ENCODE results near the gene PRCP.
"Not testable (repeated sequence)": the region's sequence is repeated elsewhere in the genome, so short reads cannot be mapped to it uniquely, and the experiment has no call there.

The PRCP gene

DNA sequence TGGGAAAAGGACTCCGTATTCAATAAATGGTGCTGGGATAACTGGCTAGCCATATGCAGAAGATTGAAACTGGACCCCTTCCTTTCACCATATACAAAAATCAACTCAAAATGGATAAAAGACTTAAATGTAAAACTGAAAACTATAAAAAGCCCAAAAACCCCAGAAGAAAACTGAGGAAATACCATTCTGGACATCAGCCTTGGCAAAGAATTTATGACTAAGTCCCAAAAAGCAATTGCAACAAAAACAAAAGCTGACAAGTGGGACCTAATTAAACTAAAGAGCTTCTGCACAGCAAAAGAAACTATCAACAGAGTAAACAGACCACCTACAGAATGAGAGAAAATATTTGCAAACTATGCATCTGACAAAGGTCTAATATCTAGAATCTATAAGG lies 45.3 kb downstream of the PRCP start:
- H3K4me1 ChIP-seq (ENCODE audit: control insufficient read depth, insufficient read depth, low read length); H3K4me3 ChIP-seq (ENCODE audit: low read depth, low read length); H3K36me3 ChIP-seq (ENCODE audit: control insufficient read depth, insufficient read depth, low read length); H3K27ac ChIP-seq (ENCODE audit: low read depth, low read length); H3K9ac ChIP-seq (ENCODE audit: low read depth, low read length); H3K27me3 ChIP-seq (ENCODE audit: control insufficient read depth, insufficient read depth, low read length); H3K9me3 ChIP-seq (ENCODE audit: control insufficient read depth, insufficient read depth, low read length): not testable (repeated sequence)

DNA sequence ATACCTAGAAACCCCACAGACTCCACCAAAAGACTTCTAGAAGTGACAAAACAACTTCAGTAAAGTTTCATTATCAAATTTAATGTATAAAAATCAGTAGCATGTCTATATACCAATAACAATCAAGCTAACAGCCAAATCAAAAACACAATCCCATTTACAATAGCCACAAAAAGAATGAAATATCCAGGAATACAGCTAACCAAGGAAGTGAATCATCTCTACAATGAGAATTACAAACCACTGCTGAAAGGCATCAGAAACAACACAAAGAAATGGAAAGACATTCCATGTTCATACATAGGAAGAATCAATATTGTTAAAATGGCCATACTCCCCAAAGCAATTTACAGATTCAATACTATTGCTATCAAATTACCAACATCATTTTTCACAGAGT lies 46.0 kb downstream of the PRCP start:
- Histone ChIP-seq H3K9me3 (ENCODE audit: control insufficient read depth, insufficient read depth, low read length) (no peaks in the 10 kb centered on the region), H3K4me1 (ENCODE audit: control insufficient read depth, insufficient read depth, low read length) (no peaks in the 10 kb centered on the region), H3K36me3 (ENCODE audit: control insufficient read depth, insufficient read depth, low read length) (peaks cover 5% of the 10 kb centered on the region; the same call in 1 of the 2 replicates), H3K27me3 (ENCODE audit: control insufficient read depth, insufficient read depth, low read length) (no peaks in the 10 kb centered on the region), H3K27ac (ENCODE audit: low read depth, low read length) (no peak overlapping the region), H3K9ac (ENCODE audit: low read depth, low read length) (no peak overlapping the region), H3K4me3 (ENCODE audit: low read depth, low read length) (no peak overlapping the region)

DNA sequence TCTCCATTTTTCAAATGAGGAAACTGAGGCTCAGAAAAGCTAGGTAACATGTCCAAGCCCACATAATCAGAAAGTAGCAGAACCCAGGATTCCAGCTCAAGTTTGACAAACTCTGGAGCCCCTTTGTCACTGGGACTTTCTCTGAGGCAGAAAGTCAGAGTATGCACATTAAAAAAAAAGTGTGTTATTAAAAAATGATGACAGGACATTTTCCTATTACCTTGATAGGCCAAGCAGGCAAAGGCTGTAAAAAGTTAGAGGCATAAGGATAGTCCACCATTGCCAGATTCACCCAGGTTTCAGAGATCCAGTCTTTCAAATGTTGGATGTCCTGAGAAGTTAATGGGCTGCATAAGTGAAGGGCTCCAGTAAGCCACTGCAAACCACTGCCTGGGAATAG lies 51.4 kb downstream of the PRCP start:
- no peak overlapping the region for H3K4me3 ChIP-seq (ENCODE audit: low read depth, low read length)

DNA sequence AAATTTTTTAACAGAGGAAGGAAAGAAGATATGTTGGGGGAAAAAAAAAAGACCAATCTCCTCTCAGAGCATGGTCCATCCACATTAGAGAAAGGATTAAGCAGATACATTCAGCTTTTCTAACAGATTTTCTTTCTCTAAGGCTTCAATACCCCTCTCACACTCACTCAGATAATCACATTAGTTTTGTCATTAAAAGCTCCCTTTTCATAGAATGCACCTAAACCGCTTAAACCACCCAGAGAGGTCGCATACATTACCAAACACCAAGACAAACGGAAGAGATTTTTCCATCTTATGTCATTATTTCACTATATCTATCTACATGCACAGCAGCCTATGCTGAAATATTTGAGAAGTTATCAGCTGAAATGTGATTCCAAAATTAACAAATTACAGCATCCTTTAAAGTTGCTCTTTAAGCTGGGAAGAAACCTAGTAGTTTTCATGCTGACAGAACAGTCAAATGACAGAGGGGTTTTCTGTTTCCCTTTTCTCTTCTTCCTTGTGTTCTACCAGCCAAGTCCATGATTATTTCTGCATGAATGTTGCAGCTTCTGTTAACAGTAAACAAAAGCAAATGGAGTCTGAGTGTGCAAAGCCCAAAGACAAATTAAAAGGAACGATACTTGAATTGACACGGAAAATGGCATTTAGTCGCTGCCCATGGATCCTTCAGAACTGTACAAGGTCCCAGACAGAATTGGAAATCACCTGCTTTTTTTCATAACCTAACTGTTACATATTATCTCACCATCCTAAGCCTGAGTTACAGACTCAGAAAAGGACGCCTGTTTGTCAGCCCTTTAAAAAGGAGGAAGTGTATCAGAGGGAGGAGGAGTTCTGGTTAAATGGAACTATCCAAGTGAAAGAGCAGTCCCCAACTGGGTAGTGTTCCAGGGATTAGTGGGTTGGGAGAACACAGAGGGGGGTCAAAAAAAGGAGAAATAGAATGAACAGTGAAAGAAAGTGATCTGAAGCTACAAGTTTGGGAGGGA lies 54.6 kb downstream of the PRCP start:
- H3K27me3 ChIP-seq (ENCODE audit: control insufficient read depth, insufficient read depth, low read length): no peaks in the 10 kb centered on the region
- peaks cover 12% of the 10 kb centered on the region for H3K4me1 ChIP-seq (ENCODE audit: control insufficient read depth, insufficient read depth, low read length)
- no peak overlapping the region for H3K4me3 ChIP-seq (ENCODE audit: low read depth, low read length)
- H3K9ac ChIP-seq (ENCODE audit: low read depth, low read length): no peak overlapping the region
- H3K27ac ChIP-seq (ENCODE audit: low read depth, low read length): peak overlapping the region; percentile 48
- peaks cover 5% of the 10 kb centered on the region for H3K36me3 ChIP-seq (ENCODE audit: control insufficient read depth, insufficient read depth, low read length)
- no peaks in the 10 kb centered on the region for H3K9me3 ChIP-seq (ENCODE audit: control insufficient read depth, insufficient read depth, low read length)

More for the DNA sequence above, 51.4 kb downstream of the PRCP start:
- Histone ChIP-seq H3K9ac (ENCODE audit: low read depth, low read length) (no peak overlapping the region), H3K36me3 (ENCODE audit: control insufficient read depth, insufficient read depth, low read length) (peaks cover 5% of the 10 kb centered on the region), H3K27me3 (ENCODE audit: control insufficient read depth, insufficient read depth, low read length) (no peaks in the 10 kb centered on the region), H3K9me3 (ENCODE audit: control insufficient read depth, insufficient read depth, low read length) (no peaks in the 10 kb centered on the region), H3K4me1 (ENCODE audit: control insufficient read depth, insufficient read depth, low read length) (peaks cover 12% of the 10 kb centered on the region), H3K27ac (ENCODE audit: low read depth, low read length) (no peak overlapping the region)

DNA sequence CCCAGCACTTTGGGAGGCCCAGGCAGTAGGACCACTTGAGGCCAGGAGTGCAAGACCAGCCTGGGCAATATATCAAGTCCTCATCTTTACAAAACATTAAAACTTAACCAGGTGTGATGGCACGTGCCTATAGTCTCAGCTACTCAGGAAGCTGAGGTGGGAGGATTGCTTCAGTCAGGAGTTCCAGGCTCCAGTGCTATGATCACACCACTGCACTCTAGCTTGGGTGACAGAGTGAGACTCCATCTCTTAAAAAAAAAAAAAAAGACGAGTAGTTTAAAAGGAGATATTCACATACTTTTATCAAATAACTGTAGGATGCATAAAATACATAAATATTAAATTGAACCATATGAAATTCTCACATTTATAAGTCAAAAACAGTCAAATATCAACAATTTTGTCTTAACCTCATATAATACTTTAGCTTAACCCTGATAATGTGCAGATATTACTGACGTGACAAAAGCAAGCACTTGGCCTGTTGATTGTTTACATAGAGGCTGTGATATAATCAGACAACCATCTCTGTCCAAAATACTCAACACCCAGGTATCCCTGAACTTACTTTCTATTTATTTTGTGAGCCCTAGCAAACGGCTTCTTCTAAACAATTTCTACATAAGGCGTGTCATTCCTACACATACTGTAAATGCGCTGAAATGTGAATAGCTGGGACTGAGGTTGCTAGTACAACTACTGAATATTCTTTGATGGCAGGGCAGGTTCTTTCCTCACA lies 57.0 kb downstream of the PRCP start:
- no peaks in the 10 kb centered on the region for H3K9me3 ChIP-seq (ENCODE audit: control insufficient read depth, insufficient read depth, low read length)
- no peak overlapping the region for H3K27ac ChIP-seq (ENCODE audit: low read depth, low read length)

DNA sequence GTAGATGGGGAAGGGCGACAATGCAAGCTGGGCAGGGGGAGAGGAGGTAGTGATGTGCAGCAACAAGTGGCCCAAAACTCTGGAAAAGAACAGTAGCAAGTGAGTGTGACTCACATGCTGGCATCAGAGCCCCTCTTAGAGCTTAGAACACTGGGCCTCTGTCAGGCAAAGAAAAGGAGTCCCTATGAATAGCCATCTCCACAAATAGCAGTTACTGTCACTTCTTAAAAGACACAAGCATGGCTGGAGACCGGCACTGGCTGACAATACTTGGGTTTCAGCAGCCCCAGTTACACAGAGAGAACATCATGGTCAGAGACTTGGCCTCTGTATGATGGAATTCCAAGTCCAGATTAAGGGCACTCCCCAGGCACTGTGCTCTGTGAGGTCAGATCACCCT lies 58.2 kb downstream of the PRCP start:
- H3K9me3 ChIP-seq (ENCODE audit: control insufficient read depth, insufficient read depth, low read length): no peaks in the 10 kb centered on the region
- no peaks in the 10 kb centered on the region for H3K27me3 ChIP-seq (ENCODE audit: control insufficient read depth, insufficient read depth, low read length)
- H3K27ac ChIP-seq (ENCODE audit: low read depth, low read length): no peak overlapping the region
- peaks cover 12% of the 10 kb centered on the region for H3K4me1 ChIP-seq (ENCODE audit: control insufficient read depth, insufficient read depth, low read length)
- peaks cover 22% of the 10 kb centered on the region for H3K36me3 ChIP-seq (ENCODE audit: control insufficient read depth, insufficient read depth, low read length)
- H3K9ac ChIP-seq (ENCODE audit: low read depth, low read length): no peak overlapping the region
- no peak overlapping the region for H3K4me3 ChIP-seq (ENCODE audit: low read depth, low read length)

More for the DNA sequence above, 57.0 kb downstream of the PRCP start:
- Histone ChIP-seq H3K36me3 (ENCODE audit: control insufficient read depth, insufficient read depth, low read length) (peaks cover 11% of the 10 kb centered on the region), H3K4me1 (ENCODE audit: control insufficient read depth, insufficient read depth, low read length) (peaks cover 12% of the 10 kb centered on the region), H3K27me3 (ENCODE audit: control insufficient read depth, insufficient read depth, low read length) (no peaks in the 10 kb centered on the region), H3K9ac (ENCODE audit: low read depth, low read length) (no peak overlapping the region), H3K4me3 (ENCODE audit: low read depth, low read length) (no peak overlapping the region)

DNA sequence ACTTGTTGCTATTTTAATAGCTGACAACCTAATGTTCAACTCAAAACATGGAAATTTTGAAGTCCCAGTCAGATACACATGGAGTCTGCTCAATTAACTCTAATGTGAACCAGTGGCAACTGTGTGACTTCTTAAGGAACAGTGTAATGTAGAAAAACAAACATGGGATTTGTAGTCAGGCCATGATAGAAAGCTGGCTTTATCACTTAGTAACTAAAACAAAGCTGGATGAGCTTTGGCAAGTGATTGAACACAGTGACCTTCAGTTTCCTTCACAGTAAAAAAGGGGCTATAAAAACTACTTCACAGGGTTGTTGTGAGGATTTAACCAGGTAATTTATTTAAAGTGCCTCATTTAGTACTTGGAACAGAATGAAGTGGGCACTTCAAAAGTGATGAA lies 62.6 kb downstream of the PRCP start:
- peaks cover 26% of the 10 kb centered on the region for H3K36me3 ChIP-seq (ENCODE audit: control insufficient read depth, insufficient read depth, low read length)
- no peaks in the 10 kb centered on the region for H3K4me1 ChIP-seq (ENCODE audit: control insufficient read depth, insufficient read depth, low read length)
- H3K9ac ChIP-seq (ENCODE audit: low read depth, low read length): no peak overlapping the region
- H3K27me3 ChIP-seq (ENCODE audit: control insufficient read depth, insufficient read depth, low read length): no peaks in the 10 kb centered on the region
- no peaks in the 10 kb centered on the region for H3K9me3 ChIP-seq (ENCODE audit: control insufficient read depth, insufficient read depth, low read length)
- H3K27ac ChIP-seq (ENCODE audit: low read depth, low read length): no peak overlapping the region
- no peak overlapping the region for H3K4me3 ChIP-seq (ENCODE audit: low read depth, low read length)

DNA sequence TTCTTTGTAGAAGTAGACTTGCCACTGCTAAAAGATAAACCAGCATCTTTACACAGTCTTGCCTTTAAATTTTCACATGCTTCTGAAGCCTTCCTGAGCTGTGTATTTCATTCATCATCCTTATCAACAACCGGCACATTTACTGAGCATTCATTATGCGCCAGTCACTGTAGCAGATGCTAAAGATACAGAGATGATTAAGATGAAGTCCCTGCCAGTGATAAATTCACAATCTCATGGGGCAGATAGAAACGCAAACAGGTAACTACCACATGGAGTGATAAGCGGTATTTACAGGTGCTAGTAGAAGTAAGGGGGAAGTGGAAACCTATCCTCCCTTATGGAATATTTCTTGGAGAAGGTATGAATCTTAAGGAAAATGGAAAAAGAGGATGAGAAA lies 67.2 kb downstream of the PRCP start:
- peaks cover 13% of the 10 kb centered on the region for H3K36me3 ChIP-seq (ENCODE audit: control insufficient read depth, insufficient read depth, low read length)
- no peak overlapping the region for H3K27ac ChIP-seq (ENCODE audit: low read depth, low read length)
- no peak overlapping the region for H3K9ac ChIP-seq (ENCODE audit: low read depth, low read length)
- H3K27me3 ChIP-seq (ENCODE audit: control insufficient read depth, insufficient read depth, low read length): no peaks in the 10 kb centered on the region
- H3K4me1 ChIP-seq (ENCODE audit: control insufficient read depth, insufficient read depth, low read length): peaks cover 5% of the 10 kb centered on the region; the same call in 1 of the 2 replicates
- no peaks in the 10 kb centered on the region for H3K9me3 ChIP-seq (ENCODE audit: control insufficient read depth, insufficient read depth, low read length)
- no peak overlapping the region for H3K4me3 ChIP-seq (ENCODE audit: low read depth, low read length)

DNA sequence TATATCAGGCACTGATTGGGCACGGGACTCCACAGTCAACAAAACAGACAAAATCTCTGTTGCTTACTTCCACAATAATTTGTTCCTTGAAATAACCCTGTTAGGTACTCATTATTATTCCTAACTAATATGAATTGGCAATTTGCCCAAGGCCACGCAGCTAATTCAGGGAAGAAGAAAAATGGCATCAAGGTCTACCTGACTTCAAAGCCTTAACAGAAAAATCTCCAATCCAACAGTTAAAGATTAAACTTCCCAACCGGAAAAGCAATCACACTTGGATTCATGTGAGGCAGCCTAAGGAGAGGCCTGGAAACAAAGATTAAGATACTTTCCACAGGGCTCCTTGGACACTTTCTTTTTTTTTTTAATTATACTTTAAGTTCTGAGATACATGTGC lies 68.9 kb downstream of the PRCP start:
- no peaks in the 10 kb centered on the region for H3K36me3 ChIP-seq (ENCODE audit: control insufficient read depth, insufficient read depth, low read length)
- H3K4me1 ChIP-seq (ENCODE audit: control insufficient read depth, insufficient read depth, low read length): peaks cover 5% of the 10 kb centered on the region; the same call in 1 of the 2 replicates
- no peaks in the 10 kb centered on the region for H3K27me3 ChIP-seq (ENCODE audit: control insufficient read depth, insufficient read depth, low read length)
- no peak overlapping the region for H3K4me3 ChIP-seq (ENCODE audit: low read depth, low read length)
- no peaks in the 10 kb centered on the region for H3K9me3 ChIP-seq (ENCODE audit: control insufficient read depth, insufficient read depth, low read length)
- H3K9ac ChIP-seq (ENCODE audit: low read depth, low read length): no peak overlapping the region
- no peak overlapping the region for H3K27ac ChIP-seq (ENCODE audit: low read depth, low read length)

DNA sequence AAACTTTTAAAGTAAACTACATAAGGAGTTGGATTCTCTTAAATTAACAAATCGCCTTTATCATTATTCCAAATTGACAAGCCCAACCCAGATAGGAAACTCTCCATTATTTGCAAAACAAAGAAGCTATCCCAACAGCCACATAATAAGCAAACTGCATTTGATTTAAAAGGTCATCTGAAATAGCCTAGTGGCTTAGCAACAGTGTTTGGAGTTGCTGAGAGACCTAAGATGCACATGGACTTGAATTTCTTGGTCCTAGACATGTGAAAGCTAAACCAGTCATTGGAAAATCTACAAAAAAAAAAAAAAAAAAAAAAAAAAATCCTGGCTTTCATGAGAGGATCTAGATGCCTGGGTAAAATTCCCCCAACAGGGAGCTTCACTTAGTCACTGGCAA lies 69.5 kb downstream of the PRCP start:
- no peak overlapping the region for H3K4me3 ChIP-seq (ENCODE audit: low read depth, low read length)
- no peaks in the 10 kb centered on the region for H3K9me3 ChIP-seq (ENCODE audit: control insufficient read depth, insufficient read depth, low read length)
- H3K27me3 ChIP-seq (ENCODE audit: control insufficient read depth, insufficient read depth, low read length): no peaks in the 10 kb centered on the region
- H3K9ac ChIP-seq (ENCODE audit: low read depth, low read length): no peak overlapping the region
- no peaks in the 10 kb centered on the region for H3K36me3 ChIP-seq (ENCODE audit: control insufficient read depth, insufficient read depth, low read length)
- peaks cover 5% of the 10 kb centered on the region; the same call in 1 of the 2 replicates for H3K4me1 ChIP-seq (ENCODE audit: control insufficient read depth, insufficient read depth, low read length)
- H3K27ac ChIP-seq (ENCODE audit: low read depth, low read length): no peak overlapping the region

DNA sequence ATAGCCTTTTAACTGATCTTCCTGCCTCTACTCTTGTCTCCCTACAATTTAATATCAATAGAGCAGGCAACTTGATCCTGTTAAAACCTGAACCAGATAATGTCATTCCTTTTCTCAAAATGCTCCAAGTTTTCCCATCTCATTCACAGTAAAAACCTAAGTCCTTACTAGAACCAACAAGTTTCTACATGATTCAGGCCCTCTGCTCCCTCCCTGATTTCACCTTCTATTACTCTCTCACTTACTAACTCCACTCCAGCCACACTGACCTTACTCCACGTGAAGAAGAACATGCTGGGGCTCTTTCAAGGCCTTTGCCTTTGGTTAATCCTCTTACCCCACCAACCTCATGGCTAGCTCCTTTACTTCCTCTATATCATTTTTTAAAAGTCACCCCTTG lies 71.1 kb downstream of the PRCP start:
- Histone ChIP-seq H3K9ac (ENCODE audit: low read depth, low read length) (no peak overlapping the region), H3K4me3 (ENCODE audit: low read depth, low read length) (no peak overlapping the region), H3K36me3 (ENCODE audit: control insufficient read depth, insufficient read depth, low read length) (no peaks in the 10 kb centered on the region; the same call in 1 of the 2 replicates), H3K27ac (ENCODE audit: low read depth, low read length) (no peak overlapping the region), H3K9me3 (ENCODE audit: control insufficient read depth, insufficient read depth, low read length) (no peaks in the 10 kb centered on the region), H3K27me3 (ENCODE audit: control insufficient read depth, insufficient read depth, low read length) (no peaks in the 10 kb centered on the region), H3K4me1 (ENCODE audit: control insufficient read depth, insufficient read depth, low read length) (peaks cover 5% of the 10 kb centered on the region; the same call in 1 of the 2 replicates)
